Stimulated activated CD4-positive, alpha-beta T cell treated with anti-CD3 and anti-CD28 coated beads, Interleukin-12 subunit alpha, Interleukin-12 subunit beta, amount 100 ng/mL, for 48 hours (primary cell): ENCODE results near the gene BAD.
A peak's percentile ranks its signal among the peaks of the same experiment; 100 is the strongest.

Source experiments
- DNase-seq, 3 donors: peaks; one replicate each; pipeline ENCODE4 v3.0.0-alpha.2; 2020; ENCODE audit warnings: low read depth in 2 of 3, low spot score in 1 of 3

BAD gene

GRCh38 chr11:64281957-64282770, 2.3 kb downstream of the BAD start:
- no peak for DNase-seq

GRCh38 chr11:64278576-64279190, 5.8 kb downstream of the BAD start:
- no peak for DNase-seq

GRCh38 chr11:64276653-64277431, 7.6 kb downstream of the BAD start:
- DNase-seq, result no peak

GRCh38 chr11:64275841-64276240, 8.6 kb downstream of the BAD start:
- DNase-seq, result no peak

GRCh38 chr11:64275031-64275800, 9.2 kb downstream of the BAD start:
- no peak for DNase-seq

- peak; percentile 96 to 97 (median 97) for DNase-seq
These were observed 14.8 kb downstream of the BAD start for GRCh38 chr11:64269540-64270220.

GRCh38 chr11:64268893-64269539, 15.4 kb downstream of the BAD start:
- DNase-seq, result peak in 2 of 3 donors; percentile 32 to 41

- DNase-seq, result no peak
These were observed 16.2 kb downstream of the BAD start for GRCh38 chr11:64268025-64268892.

GRCh38 chr11:64267207-64267945, 17.1 kb downstream of the BAD start:
- no peak for DNase-seq

GRCh38 chr11:64266339-64266738, 18.1 kb downstream of the BAD start:
- DNase-seq, result no peak

- no peak for DNase-seq
These were observed 19.0 kb downstream of the BAD start for GRCh38 chr11:64265176-64266160.

GRCh38 chr11:64264371-64264852, 20.1 kb downstream of the BAD start:
- DNase-seq, result no peak

GRCh38 chr11:64263947-64264317, 20.5 kb downstream of the BAD start:
- no peak for DNase-seq

GRCh38 chr11:64263021-64263946, 21.2 kb downstream of the BAD start:
- DNase-seq, result no peak

GRCh38 chr11:64262271-64263002, 22.0 kb downstream of the BAD start:
- no peak for DNase-seq
